Smooth muscle cell (in vitro differentiated cells): ENCODE data around the gene SHB. TPM values are rescaled to one million over a fixed set of nuclear protein-coding genes. Genes with fewer than 3 reads are reported as not detected.

Experiments used
- DNase-seq: peaks from one replicate; lab custom pipeline; 2025; ENCODE audit not compliant: unreplicated experiment; lab: John Stamatoyannopoulos, UW
- H2AFZ ChIP-seq: fragments of 200-600 bp; sonication (generic); 2 replicates; pipeline ENCODE4 v1.6.0; 2016; ENCODE audit warnings: antibody characterized with exemption, low read depth, mild to moderate bottlenecking
- H3F3A ChIP-seq: fragments of 200-600 bp; sonication (generic); 2 replicates; pipeline ENCODE4 v1.6.0; 2017; ENCODE audit warnings: antibody characterized with exemption, low read depth
- H3K27ac ChIP-seq: fragments of 200-600 bp; sonication (generic); 2 replicates; pipeline ENCODE4 v1.5.1; 2016; ENCODE audit warnings: low read depth, mild to moderate bottlenecking
- H3K27me3 ChIP-seq: fragments of 200-600 bp; sonication (generic); 2 replicates; pipeline ENCODE4 v1.6.1; 2016; ENCODE audit warnings: low read depth, mild to moderate bottlenecking
- H3K36me3 ChIP-seq: fragments of 200-600 bp; sonication (generic); 2 replicates; pipeline ENCODE4 v1.5.1; 2016; ENCODE audit warnings: low read depth
- H3K4me1 ChIP-seq: fragments of 200-600 bp; sonication (generic); 2 replicates; pipeline ENCODE4 v1.5.1; 2016; ENCODE audit warnings: low read depth
- H3K4me2 ChIP-seq: fragments of 200-600 bp; sonication (generic); 2 replicates; pipeline ENCODE4 v1.6.0; 2016; ENCODE audit warnings: mild to moderate bottlenecking
- H3K4me3 ChIP-seq: fragments of 200-600 bp; sonication (generic); 2 replicates; pipeline ENCODE4 v1.5.1; 2016; ENCODE audit warnings: mild to moderate bottlenecking
- H3K79me2 ChIP-seq: fragments of 200-600 bp; sonication (generic); 2 replicates; pipeline ENCODE4 v1.6.0; 2016; ENCODE audit warnings: low read depth, mild to moderate bottlenecking
- H3K9ac ChIP-seq: fragments of 200-600 bp; sonication (generic); 2 replicates; pipeline ENCODE4 v1.6.0; 2016; ENCODE audit warnings: low read depth
- H3K9me3 ChIP-seq: fragments of 200-600 bp; sonication (generic); replicated peaks from 2 replicates; pipeline ENCODE4 v1.5.1; 2016; ENCODE audit warnings: low read depth
- H4K20me1 ChIP-seq: fragments of 200-600 bp; sonication (generic); 2 replicates; pipeline ENCODE4 v1.6.0; 2016; ENCODE audit warnings: low read depth
- CTCF ChIP-seq: fragments of 200-600 bp; sonication (generic); IDR thresholded peaks from 2 replicates; pipeline ENCODE4 v1.5.1; 2017; ENCODE audit warnings: borderline replicate concordance, mild to moderate bottlenecking, antibody characterized with exemption; ENCODE audit not compliant: insufficient read depth, poor library complexity, severe bottlenecking
- WGBS: methylation state at CpG from one replicate; pipeline ENCODE4 v1.1.7; 2016; ENCODE audit warnings: low lambda C conversion rate; 5-methylcytosine and 5-hydroxymethylcytosine counted together
- polyA plus RNA-seq: library from polyadenylated mRNA; unstranded; fragments of >200 nt; fragmentation: Nextera tagmentation; extraction: Ambion mirVana; gene quantifications from 2 replicates; pipeline ENCODE4 v1.2.1, GENCODE V29; 2016
- total RNA-seq: library from RNA; depleted of rRNA; stranded (reverse); fragments of >200 nt; gene quantifications from 2 replicates; pipeline ENCODE4 v1.2.3, GENCODE V29; 2014

The SHB gene
- total and polyA plus RNA-seq, 2 experiments from 2014 or later: 16.4 to 32.4 TPM

DNA sequence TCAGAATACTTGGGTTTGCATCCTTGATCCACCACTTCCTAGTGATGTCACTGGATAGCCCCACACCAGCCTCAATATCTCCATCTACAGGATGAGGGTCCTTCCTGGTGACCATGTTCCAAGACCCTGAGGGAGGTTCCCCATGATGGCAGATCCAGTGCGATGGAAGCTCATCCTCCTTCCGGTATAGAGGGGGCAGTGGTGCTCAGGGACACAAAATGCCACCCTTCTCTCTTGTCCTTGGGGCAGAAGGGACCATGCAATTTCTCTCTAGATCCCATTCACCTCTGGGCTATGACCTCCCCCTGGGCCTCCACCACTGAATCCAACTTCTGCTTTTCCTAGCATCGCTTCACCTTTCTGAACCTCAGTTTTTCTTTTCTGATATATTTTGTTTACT lies 159.7 kb downstream of the SHB start:
- no peak for TF ChIP-seq CTCF
- Histone ChIP-seq H4K20me1 (no peaks in the 10 kb centered on the region), H3K4me2 (no peak overlapping the region), H2AFZ (no peak overlapping the region), H3K27me3 (no peaks in the 10 kb centered on the region), H3K4me3 (no peak overlapping the region), H3K9me3 (no peaks in the 10 kb centered on the region), H3K79me2 (no peaks in the 10 kb centered on the region), H3K36me3 (no peaks in the 10 kb centered on the region), H3F3A (no peaks in the 10 kb centered on the region), H3K4me1 (no peaks in the 10 kb centered on the region), H3K9ac (no peak overlapping the region), H3K27ac (no peak overlapping the region)
- DNase-seq: no peak
- 94% methylated on average over 3 of the region's 3 CpGs for WGBS

DNA sequence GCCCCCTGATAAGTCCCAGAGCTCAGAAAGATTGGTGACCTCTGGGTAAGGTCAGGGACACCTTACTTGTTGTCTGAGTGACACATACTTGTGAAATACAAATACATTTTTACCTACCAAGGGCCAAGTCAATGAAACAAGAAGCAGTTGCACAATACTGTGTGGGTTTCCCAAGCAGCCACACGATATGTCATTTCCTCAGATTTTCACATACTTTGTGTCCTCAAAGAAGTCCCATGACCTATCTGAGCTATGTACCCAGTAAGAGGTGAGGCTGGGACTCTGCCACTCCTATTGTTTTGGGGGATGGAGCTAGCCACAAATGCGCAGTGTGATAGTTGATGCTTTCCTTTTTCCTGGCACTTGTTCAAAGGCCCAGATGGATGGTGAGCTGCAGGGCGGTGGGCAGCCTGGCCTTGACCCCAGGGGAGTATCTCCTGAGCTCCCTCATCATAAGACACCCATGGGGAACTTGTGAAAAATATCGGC lies 160.3 kb downstream of the SHB start:
- 80% methylated on average over 4 of the region's 4 CpGs for WGBS
- Histone ChIP-seq H4K20me1 (no peaks in the 10 kb centered on the region), H2AFZ (no peak overlapping the region), H3K9ac (no peak overlapping the region), H3K27me3 (no peaks in the 10 kb centered on the region), H3F3A (no peaks in the 10 kb centered on the region), H3K36me3 (no peaks in the 10 kb centered on the region), H3K4me3 (no peak overlapping the region), H3K4me2 (no peak overlapping the region), H3K27ac (no peak overlapping the region), H3K4me1 (no peaks in the 10 kb centered on the region), H3K79me2 (no peaks in the 10 kb centered on the region), H3K9me3 (no peaks in the 10 kb centered on the region)
- DNase-seq: no peak
- no peak for TF ChIP-seq CTCF

DNA sequence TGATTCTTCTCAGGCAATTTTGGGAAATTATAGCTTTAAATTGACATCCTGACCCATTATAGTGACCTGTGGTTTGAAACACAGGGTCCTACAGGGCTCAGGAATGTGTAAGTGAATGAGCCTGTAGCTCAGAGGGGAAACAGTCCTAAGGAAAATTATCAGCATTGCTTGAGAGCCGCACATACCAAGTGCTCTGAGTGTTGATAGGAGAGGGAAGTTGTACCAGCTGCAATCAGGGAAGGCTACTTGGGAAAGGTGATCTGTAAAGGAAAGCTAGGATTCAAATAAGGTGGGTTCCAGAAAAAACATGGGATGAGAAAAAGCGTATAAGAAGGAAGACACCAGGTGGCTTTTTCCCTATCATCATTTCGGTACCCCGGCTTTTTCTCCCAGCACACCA lies 160.7 kb downstream of the SHB start:
- Histone ChIP-seq H3K4me1 (no peaks in the 10 kb centered on the region), H2AFZ (no peak overlapping the region), H3K27me3 (no peaks in the 10 kb centered on the region), H3K9ac (no peak overlapping the region), H3K27ac (no peak overlapping the region), H3K36me3 (no peaks in the 10 kb centered on the region), H3K9me3 (no peaks in the 10 kb centered on the region), H3K4me3 (no peak overlapping the region), H3K4me2 (no peak overlapping the region), H4K20me1 (no peaks in the 10 kb centered on the region), H3F3A (no peaks in the 10 kb centered on the region), H3K79me2 (no peaks in the 10 kb centered on the region)
- no peak for TF ChIP-seq CTCF
- no peak for DNase-seq
- WGBS: 73% methylated on average over 4 of the region's 4 CpGs
